ENCODE measurements around the gene PALLD.

GRCh38 chr4:168612450-168613135 lies 115.7 kb downstream of the PALLD start:
- no peak for TF ChIP-seq POLR2AphosphoS5 (IDR thresholded peaks at IDR 0.05; ENCODE audit: low read depth, low read length)
- TF ChIP-seq CTCF (IDR thresholded peaks at IDR 0.05): no peak
- no peak for TF ChIP-seq SIN3A (IDR thresholded peaks at IDR 0.05; ENCODE audit: borderline replicate concordance, insufficient read depth, low read depth, low read length)
- no peak for TF ChIP-seq REST (IDR thresholded peaks at IDR 0.05; ENCODE audit: insufficient read depth in 1 of 2, low read depth in 2 of 2, low read length in 1 of 2)

All from Panc1 (cell line).